Left forelimb (tissue), 1 donor: Measurements from ENCODE around the gene FMNL2.

Experiments
- DNase-seq: peaks from one replicate; pipeline ENCODE4 v3.0.0-alpha.2; 2018; ENCODE audit warnings: low spot score

The FMNL2 gene

DNA sequence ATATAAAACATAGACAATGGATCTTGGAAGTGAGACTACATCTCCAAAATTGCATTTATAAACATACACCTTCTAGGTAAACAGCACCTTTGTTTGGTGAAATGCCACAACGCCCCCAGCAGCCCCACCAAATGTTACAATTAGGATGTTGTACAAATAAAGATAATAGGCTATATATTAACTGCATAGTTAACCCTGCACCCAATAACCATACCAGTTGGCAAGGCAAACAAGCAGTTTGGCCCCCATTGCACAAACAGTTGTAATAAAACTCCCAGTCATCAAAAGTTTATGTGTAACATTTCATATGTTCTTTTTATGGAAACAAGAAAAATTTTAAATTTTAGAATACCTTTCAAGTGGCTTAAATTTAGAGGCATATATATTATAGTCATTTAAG is 315.0 kb downstream of the FMNL2 start:
- DNase-seq, result no peak

DNA sequence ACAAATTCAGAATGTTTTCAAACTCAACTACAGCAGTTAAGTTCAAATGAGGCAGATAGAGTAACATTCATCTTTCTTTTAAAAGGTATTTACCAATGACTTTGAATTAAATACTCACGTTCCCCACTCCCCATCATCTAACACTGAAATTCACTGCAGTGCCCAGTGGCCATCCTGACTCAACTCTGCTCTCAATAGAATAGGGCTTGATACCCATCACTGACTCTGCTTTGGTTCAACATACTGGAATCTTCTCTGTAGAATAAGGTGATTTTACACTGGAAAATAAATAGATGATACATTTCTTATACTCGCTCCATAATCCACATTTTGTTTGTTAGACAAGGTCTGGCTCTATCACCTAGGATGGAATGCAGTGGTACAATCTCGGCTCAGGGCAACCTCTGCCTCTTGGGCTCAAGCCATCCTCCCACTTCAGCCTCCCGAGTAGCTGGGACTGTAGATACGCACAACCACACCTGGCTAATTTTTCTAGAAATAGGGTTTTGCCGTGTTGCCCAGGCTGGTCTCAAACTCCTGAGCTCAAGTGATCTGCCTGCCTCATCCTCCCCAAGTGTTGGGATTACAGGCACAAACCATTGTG is 315.9 kb downstream of the FMNL2 start:
- DNase-seq, result no peak

DNA sequence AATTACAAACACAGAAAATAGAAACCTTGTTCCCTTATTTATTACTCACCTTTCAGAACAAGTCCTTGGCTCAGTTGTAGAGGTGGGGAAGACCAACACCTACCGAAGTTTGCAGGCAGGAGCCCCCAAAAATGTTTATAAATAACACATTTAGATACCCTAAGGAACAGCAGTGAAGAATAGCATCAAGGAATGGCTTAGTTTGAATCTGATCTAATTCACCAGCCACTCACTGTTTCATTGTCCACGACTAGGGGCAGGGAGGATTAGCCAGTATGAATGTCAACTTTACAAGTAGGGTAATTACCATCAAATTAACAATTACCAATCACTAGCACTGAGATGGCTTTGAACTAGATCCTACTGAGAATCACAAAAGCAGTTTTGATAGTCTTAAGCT is 316.9 kb downstream of the FMNL2 start:
- no peak for DNase-seq

DNA sequence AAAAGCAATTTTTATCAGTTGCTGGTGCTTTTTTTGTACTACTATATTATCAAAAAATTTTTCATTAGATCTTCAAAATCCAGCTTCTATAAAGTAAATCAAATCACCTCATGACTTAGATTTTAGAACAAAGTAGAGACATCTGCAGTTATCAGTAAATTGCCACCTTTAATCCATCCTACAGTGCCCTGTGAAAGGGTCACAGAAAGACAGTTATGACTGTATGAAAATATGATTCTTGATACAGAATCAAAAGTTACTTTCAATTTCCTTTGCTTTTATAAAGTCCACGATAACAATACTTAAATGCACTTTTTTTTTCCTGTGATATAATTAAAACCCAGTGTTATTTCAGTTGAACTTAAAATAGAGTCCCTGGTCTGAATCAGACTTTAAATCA is 320.9 kb downstream of the FMNL2 start:
- no peak for DNase-seq

DNA sequence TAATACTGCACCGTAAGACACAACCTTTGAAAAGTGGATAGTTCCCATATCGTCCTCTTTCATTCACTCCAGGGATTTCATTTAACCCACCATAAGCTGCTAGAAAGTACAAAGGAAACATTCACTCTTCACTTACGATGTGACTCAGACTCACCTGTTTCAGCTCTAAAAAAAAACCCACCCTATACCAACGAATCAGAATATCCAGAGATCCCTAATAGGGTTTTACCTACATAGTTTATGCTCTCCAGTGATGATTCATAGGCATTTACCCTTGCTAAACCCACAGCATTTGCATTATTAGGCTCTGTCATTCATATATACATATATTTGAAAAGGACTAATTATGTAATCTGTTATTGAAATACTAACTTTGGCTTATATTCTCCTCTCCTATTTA is 322.1 kb downstream of the FMNL2 start:
- DNase-seq, result no peak

DNA sequence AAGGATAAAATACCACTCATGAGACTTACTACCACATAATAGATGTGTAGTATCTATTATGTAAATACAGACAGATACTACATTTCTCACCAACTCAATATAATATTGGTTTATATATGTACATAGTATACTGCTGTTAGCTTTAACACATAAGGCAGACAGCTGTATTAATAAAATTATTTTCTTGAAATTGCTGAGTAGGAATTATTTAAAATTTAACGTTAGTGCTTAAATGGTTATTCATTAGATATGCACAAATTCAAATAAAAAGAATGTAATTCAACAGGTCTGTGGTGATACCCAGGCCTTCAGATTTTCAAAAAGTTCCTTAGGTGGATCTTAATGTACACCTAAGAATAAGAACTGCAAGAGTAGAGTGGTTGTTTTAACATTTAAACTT is 323.2 kb downstream of the FMNL2 start:
- no peak for DNase-seq

DNA sequence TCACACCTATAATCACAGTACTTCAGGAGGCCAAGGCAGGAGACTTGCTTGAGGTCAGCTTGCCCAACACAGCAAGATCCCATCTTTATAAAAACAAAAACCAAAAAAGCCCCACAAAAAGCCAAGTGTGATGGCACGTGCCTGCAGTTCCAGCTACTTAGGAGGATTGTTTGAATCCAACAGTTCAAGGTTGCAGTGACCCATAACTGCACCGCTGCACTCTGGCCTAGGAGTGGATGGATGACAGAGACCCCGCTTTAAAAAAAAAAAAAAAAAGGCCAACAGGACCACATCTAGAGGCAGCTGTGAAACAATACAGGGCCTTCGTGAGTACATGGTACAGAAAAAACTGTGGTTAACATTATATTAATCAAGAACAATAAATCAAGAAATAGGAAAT is 326.1 kb downstream of the FMNL2 start:
- DNase-seq, result no peak

DNA sequence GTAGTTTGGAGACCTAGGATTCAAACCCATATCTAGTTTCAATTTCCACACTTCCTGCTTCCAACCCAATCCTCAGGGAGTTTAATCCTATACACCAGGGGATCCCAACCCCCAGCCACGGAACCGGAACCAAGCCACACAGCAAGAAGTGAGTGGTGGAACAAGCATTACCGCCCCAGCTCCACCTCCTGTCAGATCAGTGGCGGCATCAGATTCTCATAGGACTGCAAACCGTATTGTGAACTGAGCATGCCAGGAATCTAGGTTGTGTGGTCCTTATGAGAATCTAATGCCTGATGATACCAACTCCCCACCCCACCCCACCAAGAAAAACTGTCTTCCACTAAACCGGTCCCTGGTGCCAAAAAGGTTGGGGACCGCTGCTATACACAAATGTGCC is 329.8 kb downstream of the FMNL2 start:
- no peak for DNase-seq

DNA sequence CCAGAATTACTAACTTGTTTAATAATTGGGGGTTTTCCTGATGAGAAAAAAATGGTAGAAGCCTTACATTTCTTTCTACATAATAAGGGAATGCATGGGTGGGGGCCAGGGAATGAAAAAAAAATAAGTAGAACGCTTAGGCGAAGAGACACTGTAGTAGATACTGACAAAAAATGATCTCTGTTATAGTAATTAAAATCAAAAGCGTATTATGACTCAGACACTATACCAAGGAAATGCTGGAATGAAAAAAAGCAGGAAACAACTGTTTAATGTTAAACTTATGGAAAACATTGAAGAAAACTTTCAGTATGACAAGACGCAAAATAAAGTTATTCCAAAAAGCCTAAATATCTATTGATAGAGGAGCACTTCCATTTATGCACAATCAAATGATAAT is 339.4 kb downstream of the FMNL2 start:
- DNase-seq, result no peak

DNA sequence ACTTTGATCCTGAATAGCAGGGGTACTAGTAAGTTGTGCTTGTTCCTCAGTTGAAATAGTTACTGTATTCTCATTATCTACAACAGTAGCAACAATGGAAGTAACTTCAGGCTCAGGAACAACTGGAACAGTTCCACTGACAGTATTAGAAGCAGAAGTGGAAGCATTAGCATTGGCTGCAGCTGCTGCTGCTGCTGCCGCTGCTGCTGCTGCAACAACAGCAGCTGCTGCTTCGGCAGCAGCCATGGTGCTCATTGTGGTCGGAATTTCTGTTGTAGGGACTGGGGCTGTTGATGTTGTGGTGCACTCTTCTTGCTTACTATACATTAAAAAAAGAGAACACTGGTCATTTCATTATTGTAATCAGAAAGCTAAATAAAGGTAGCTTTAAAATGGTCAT is 341.5 kb downstream of the FMNL2 start:
- DNase-seq, result no peak

DNA sequence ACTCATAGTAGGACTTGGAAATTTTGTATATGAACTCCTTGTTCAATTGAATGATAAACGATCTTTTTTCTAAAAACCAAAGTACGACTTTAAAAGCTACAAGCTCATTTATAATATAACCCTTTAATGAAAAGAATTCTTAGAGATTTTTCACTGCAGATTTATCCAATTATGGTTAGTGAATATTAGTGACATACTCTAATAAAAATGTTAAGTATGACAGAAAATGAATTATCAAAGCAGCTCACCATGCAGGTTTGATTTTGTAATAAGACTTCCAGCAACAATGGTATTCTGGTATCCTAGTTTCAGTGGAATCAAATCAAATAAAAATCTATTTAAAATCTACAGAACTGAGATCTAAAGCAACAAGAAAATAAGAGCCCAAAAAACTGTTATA is 343.8 kb downstream of the FMNL2 start:
- no peak for DNase-seq

DNA sequence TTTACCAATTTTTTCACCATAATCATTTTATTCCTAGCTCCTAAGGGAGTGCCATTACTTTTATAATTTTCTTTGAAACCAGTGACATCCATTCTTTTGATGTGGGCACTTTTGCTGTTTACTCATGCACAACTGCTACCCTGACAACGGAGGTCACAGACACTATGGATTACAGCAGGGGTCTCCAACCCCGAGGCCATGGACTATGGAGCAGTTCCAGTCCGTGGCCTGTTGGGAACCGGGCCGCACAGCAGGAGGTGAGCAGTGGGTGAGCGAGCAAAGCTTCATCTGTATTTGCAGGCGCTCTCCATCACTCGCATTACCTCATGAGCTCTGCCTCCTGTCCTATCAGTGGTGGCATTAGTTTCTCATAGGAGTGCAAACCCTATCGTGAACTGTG is 347.7 kb downstream of the FMNL2 start:
- no peak for DNase-seq

DNA sequence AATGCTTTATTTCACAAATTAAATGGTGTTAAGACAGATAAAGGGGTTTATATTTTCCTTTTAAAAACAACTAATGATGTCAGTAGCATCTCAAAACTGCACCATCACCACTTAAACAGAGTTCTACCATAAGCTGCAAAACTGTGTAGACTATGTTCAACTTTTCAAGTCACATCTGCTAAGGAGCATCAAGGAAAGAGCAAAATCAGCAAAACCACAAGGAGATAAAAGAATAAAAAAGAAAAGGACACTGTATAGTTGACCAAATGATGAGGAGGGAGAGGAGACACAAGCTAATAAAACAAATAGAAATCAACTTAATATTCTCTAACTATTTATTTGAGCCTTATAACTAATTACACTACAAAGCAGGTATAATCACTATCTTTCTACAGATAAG is 348.4 kb downstream of the FMNL2 start:
- no peak for DNase-seq

DNA sequence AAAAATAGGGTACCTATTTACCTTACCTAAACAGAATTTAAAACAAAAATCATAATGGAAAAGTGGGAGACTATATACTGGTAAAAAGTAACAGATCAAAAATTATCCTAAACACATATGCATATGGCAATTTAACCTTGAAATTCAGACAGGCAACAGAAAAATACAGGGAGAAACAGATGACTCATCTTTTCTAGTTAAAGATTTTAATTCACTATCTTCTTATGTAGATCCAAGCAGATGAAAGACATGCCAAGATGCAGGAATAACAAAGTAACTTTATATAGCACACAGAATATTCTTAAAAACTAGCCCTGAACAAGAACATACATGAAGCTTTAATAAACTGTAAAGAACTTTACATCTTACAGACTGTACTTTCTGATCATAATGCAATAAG is 351.3 kb downstream of the FMNL2 start:
- DNase-seq, result no peak

DNA sequence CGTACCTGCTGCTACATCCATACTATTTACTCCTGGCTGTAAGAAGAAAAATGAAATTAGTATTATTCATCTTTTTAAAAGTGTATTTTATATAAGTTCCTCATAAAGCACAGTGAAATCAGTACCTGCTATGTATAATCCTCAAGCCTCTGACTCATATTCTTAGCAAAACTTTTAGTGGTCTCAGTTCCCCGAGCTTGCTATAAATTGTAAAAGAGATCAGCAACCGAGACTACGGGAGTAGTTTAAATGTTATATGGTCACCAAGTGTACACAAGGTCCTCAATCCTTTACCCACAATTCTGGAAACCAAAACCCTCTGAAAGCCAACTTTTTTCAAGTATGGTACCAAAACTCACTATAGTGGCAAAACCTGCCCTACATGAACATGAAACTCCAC is 358.1 kb downstream of the FMNL2 start:
- DNase-seq, result no peak

DNA sequence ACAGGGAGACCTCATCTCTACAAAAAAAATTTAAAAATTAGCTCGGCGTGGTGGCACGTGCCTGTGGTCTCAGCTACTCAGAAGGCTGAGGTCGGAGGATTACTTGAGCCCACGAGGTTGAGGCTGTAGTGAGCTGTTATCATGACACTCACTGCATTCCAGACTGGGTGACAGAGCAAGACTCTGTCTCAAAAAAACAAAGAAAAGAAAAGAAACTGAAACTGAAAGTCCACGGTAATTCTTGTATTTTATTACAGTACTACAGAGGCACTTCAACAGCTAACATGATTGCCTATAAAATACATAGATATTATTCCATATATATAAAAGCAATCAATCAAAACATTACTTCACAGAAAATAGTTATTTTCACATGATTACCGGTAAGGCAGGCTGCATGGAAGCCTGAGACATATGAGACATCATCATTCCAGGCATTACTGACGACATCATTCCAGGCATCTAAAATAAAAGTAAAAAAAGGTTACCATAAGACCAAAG is 359.2 kb downstream of the FMNL2 start:
- no peak for DNase-seq

DNA sequence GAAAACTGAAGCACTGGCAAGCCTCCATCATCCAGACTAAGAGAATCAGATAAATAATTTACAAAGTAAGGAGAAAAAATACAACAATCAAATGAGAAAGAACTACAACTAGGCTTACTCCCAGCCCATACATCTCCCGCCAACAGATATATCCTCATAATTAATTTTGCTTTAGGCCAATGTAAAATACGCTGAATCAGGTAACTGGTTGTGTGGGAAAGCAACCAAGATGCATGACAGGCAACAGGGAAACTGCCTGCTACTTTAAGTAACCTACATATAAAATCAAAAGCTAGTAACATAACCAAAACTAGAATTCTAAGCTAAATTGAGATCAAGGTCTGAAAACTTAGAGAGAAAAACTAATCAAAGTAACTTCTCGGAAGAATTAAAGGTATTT is 360.8 kb downstream of the FMNL2 start:
- DNase-seq, result no peak

DNA sequence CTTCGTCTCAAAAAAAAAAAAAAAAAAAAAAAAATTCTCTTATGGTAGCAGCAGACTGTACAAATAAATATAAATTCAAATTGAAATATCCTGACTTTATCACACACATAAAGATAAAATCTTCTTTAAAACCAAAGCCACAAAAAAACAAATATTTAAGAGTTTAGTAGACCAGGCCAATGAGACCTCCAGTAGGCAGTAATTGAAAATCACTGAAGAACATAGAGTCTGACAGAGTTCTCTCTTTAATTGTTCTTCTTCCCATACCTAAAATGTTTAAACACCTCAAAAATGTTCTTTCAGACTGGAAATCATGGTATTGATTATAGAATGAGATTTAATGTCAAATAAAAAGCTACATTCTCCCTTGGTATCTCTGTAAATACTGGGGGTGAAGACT is 361.5 kb downstream of the FMNL2 start:
- DNase-seq, result no peak
